ENCODE data around the gene FAH. TPM values are rescaled to one million over a fixed set of nuclear protein-coding genes. Genes with fewer than 3 reads are reported as not detected.

FAH gene
- total RNA-seq, 4 donors from 2014 or later = 52.7 to 109 (median 83.0) TPM

GRCh38 chr15:80214910-80215309, 62.1 kb downstream of the FAH start:
- no peak for DNase-seq (ENCODE audit: low spot score)

GRCh38 chr15:80216141-80216540, 63.3 kb downstream of the FAH start:
- ATAC-seq (ENCODE audit: low FRiP score) (no peak), DNase-seq (ENCODE audit: low spot score) (no peak)
- no peak for TF ChIP-seq CTCF (IDR thresholded peaks at IDR 0.05)

More at GRCh38 chr15:80214910-80215309, 62.1 kb downstream of the FAH start:
- no peak for ATAC-seq (ENCODE audit: low FRiP score)
- TF ChIP-seq CTCF (IDR thresholded peaks at IDR 0.05) = no peak

- no peak for DNase-seq (ENCODE audit: low spot score)
- no peak for TF ChIP-seq CTCF (IDR thresholded peaks at IDR 0.05)
These were observed 64.1 kb downstream of the FAH start for GRCh38 chr15:80216911-80217310.

GRCh38 chr15:80217327-80217900, 64.6 kb downstream of the FAH start:
- no peak for ATAC-seq (ENCODE audit: low FRiP score)
- DNase-seq (ENCODE audit: low spot score) = no peak
- TF ChIP-seq CTCF (IDR thresholded peaks at IDR 0.05) = no peak

More at GRCh38 chr15:80216911-80217310, 64.1 kb downstream of the FAH start:
- ATAC-seq (ENCODE audit: low FRiP score) = no peak

GRCh38 chr15:80219955-80220354, 67.2 kb downstream of the FAH start:
- DNase-seq (ENCODE audit: low spot score) = no peak
- no peak for TF ChIP-seq CTCF (IDR thresholded peaks at IDR 0.05)
- ATAC-seq (ENCODE audit: low FRiP score) = no peak

- DNase-seq (ENCODE audit: low spot score) (no peak), ATAC-seq (ENCODE audit: low FRiP score) (no peak)
- no peak for TF ChIP-seq CTCF (IDR thresholded peaks at IDR 0.05)
These were observed 76.3 kb downstream of the FAH start for GRCh38 chr15:80228959-80229610.

- ATAC-seq (ENCODE audit: low FRiP score) (no peak), DNase-seq (ENCODE audit: low spot score) (no peak)
- no peak for TF ChIP-seq CTCF (IDR thresholded peaks at IDR 0.05)
These were observed 78.6 kb downstream of the FAH start for GRCh38 chr15:80231371-80231770.
